NCI-H2171 treated with DMSO at 0.1 percent for 48 hours (cell line): Measurements from ENCODE around the gene COL5A1.
A peak's percentile ranks its signal among the peaks of the same experiment; 100 is the strongest.
"Not testable (repeated sequence)": the region's sequence is repeated elsewhere in the genome, so short reads cannot be mapped to it uniquely, and the experiment has no call there.

ENCODE experiments used
- DNase-seq: peaks from one replicate; lab custom pipeline; 2025; lab: John Stamatoyannopoulos, UW

Gene COL5A1

GRCh38 chr9:134707731-134708671, 66.4 kb downstream of the COL5A1 start:
- DNase-seq, result peak; percentile 42

DNA sequence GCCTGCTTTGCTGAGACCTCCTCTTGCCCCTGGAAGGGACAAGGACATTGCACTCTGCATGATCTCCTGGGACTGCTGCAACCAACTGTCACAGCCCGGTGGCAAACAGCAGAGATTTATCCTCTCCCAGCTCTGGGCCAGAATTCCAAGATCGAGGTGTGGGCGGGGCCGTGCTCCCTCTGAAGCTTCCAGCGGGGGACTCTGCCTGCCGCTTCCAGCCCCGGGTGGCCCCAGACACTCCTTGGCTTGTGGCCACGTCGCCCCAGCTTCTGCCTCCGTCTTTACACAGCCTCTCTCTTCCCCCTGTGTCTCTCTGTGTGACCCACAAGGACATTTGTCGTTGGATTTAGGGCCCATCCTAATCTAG, 67.1 kb downstream of the COL5A1 start:
- peak; percentile 84 for DNase-seq

GRCh38 chr9:134709512-134710270, 68.1 kb downstream of the COL5A1 start:
- DNase-seq, result no peak

- DNase-seq, result no peak
Measured at GRCh38 chr9:134710271-134710540, 68.6 kb downstream of the COL5A1 start.

DNA sequence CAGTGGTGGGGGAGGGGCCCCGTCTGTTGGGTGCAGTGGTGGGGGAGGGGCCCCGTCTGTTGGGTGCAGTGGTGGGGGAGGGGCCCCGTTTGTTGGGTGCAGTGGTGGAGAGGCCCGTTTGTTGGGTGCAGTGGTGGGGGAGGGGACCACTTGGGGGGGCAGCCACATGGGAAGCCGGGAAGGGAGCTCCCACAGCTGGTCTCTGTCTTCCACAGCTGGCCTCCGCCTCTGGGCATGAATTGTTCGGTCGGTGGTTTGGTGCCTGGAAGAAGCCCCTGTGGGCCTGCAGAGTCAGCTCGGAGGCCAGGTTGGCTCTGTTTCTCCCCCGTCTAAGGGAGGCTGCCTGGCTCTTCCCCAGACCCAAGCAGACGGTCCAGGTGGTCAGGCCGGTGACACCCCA, 69.3 kb downstream of the COL5A1 start:
- DNase-seq, result no peak

GRCh38 chr9:134712243-134712642, 70.6 kb downstream of the COL5A1 start:
- peak; percentile 36 for DNase-seq

GRCh38 chr9:134712926-134713325, 71.3 kb downstream of the COL5A1 start:
- no peak for DNase-seq

DNA sequence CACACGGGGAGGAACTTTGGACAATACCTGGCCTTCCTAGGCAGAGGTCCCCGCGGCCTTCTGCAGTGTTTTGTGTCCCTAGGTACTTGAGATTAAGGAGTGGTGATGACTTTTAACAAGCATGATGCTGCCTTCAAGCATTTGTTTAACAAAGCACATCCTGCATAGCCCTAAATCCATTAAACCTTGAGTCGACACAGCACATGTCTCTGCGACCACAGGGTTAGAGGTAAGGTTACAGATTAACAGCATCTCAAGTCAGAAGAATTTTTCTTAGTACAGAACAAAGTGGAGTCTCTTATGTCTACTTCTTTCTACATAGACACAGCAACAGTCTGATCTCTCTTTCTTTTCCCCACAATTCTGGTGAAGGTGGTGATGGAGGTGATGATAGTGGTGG, 73.9 kb downstream of the COL5A1 start:
- not testable (repeated sequence) for DNase-seq

DNA sequence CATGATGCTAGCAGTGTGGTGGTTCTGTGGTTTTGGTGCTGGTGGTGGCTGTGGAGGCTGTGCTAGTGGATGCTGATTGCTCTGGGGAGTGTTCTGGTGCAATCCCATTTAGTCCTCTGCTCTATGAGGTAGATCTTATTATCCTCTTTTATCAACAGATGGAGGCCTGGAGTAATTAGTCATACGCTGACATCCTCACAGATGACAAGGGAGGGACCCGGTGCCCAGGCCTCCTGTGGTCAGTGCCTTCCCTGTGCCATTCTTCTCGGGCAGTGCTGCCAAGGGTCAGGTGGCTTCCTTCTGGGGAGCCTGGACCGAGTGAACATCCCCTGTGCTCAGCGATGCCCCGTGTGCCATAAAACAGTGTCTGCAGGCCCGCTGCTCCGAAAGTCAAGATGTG, 74.5 kb downstream of the COL5A1 start:
- no peak for DNase-seq

DNA sequence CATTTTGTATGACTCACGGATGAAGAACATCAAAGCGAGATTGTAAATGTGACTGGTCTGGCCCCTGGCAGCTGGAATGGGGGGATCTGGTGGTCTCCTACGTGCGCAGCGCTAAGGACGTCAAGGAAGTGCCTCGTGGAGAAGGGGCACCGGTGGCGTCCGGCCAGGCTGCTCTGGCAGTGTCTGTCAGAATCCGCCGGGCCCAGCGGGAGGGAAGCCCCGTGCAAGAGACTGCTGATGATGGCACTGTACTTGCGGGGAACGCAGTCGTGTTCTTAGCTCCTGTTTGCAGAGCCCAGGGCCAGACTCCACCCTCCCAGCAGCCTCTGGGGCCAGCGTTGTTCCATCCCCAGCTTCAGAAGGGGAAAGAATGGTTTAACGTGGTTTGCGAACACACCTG, 75.5 kb downstream of the COL5A1 start:
- no peak for DNase-seq

DNA sequence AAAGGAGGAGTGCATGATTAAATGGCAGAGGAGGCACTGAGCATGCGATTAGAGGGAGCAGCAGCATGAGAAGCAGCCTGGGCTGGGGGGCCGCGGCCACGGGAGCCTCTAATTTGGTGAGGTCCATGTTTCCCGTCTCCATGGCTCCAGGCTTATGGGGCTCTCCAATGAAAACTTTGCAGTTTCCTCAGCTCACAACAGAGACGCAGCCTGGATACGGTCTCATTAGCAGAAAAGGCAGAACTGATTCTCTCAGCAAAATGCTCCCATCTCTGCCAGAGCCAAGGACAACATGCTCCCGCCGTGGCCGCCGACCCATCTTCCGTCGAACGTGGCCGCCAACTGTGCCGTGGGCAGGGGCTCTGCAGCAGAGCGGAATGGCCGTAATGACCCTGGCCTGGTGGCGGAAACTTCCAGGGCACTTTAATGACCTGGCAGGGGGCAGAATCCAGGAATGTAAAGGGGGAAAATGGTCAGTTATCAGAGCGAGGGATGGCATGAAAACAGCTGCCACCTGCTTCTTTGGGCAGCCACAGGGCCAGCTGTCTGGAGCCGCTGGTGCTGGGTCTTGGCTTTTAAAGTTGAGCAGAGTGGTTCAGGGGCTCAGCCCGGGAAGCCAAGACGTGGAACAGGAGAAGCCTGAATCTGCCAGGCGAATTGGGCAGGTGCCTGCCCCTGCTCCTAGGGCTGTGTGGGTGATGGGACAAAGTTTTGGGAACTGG, 76.5 kb downstream of the COL5A1 start:
- DNase-seq, result no peak

GRCh38 chr9:134719331-134719730, 77.7 kb downstream of the COL5A1 start:
- no peak for DNase-seq

DNA sequence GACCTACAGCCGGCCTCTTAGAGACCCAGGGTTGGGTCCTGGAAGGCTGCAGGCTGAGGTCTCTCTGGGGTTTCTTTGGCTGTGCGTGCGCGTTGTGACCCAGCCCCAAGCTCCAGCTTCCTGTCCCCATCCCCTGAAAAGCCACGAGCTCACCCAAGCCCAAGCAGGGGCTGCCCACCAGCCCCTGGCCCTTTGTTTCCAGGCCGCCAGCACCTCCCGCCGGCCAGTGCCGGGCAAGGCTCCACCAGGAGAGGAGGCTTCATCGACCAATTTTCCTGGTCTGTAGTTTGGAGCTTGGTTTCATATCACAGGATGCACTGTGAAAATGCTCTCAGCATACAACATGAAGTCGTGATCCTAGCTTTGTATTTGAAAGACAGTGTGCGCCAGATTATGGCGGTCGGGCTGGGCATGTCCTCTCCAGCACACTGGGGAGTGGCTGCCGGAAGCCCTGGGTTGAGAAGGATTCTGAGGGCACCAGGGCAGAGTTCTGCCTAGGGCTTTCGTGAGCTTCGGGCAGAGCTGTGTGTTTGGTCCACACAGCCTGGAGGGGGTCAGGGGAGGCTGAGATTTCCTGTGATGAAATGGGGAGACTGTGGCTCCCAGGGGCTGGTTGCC, 78.6 kb downstream of the COL5A1 start:
- no peak for DNase-seq

DNA sequence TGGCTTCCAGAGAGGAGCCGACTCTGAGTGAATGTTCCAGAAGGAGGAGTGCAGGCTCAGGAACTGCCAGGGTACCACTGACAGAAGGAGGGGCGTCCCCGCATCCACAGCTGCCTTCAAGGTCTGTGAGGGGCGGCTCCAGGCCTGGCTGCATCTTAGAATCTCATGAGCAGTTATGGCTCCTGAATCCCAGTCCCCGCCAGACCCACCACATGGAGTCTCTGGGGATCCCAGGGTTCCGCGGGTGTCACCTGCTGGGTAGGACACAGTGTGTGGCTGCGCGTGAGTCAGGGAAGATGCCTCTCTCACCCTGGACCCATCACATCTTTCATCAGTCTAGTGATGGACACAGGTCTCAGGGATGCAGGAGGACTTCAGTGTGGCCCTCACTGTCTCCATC, 79.2 kb downstream of the COL5A1 start:
- no peak for DNase-seq

GRCh38 chr9:134721344-134721743, 79.7 kb downstream of the COL5A1 start:
- DNase-seq, result no peak

DNA sequence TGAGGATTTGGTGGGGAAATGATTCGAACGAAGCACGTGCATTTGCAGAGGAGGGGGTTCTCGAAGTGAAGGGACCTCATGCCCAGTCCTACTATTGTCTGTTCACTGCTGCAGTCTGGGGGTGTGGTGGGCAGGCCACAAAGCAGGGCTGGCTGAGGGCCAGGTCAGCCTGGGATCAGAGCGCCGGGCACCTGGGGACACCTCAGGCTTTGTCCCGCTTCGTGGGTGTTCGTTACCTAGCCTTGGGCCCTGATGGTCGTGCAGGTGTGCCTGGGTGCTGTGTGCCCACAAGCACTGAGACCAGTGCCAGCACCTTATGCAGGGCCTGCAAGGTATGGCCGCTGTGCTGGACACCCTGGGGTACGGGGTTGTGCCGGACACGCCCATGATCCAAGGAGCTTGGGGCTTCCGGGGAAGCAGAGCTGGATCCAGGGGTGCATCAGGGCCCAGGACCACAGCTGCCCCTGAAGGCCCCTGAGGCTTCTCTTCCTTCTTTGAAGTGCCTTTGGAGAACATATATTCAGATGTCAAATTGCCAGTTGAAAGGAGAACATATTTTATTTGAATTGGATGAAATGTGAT, 80.6 kb downstream of the COL5A1 start:
- no peak for DNase-seq

DNA sequence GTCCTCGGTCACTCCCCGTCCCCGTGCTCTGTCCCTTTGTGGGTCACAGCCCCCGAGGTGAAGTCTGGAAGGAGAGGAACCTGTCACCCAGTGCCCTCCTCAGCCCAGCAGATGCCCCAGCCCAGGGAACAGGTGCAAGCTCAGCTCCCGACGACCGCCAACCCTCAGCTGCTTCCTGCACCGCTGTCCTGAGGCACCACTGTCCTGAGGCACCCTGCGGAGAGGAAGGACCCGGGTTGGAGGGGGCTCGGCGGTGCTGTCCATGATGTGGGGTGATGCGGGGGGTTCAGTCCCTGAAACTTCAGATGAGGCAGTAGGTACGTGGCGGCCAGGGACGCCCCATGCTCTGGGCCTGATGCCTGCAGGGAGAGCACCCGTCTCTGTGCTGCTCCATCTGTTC, 81.4 kb downstream of the COL5A1 start:
- DNase-seq, result no peak

DNA sequence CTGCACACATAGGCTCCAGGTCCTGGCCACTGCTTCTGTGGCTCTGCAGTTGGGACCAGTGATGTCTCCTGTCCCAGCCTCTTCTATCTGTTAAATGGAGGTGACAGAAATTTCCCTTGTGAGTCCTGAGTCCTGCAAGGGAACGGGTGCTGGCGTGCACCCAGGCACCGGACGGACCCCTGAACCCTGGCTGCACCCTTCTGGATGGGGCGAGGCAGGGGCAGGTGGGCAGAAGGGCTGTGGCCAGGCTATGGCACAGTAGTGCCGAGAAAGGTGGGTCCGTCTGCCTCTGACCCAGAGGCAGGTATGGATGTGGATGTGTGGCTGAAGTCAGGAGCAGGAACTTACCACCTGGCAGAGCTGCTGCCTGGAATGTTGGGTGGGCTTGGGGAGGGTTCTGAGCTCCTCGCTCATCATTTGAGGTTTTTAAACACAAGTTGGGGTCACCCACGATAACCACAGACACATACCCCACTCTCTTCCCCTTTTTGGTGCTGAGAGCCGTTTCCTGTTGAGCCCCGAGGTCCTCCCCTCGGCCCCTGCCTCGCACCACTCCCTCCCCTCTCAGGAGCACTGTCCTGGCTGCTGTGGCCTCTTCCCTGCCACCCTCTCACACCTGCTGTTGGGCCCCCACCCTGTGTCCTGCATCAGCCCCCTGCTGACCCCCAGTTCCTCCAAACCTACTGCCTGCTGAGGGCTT, 82.0 kb downstream of the COL5A1 start:
- DNase-seq, result no peak

DNA sequence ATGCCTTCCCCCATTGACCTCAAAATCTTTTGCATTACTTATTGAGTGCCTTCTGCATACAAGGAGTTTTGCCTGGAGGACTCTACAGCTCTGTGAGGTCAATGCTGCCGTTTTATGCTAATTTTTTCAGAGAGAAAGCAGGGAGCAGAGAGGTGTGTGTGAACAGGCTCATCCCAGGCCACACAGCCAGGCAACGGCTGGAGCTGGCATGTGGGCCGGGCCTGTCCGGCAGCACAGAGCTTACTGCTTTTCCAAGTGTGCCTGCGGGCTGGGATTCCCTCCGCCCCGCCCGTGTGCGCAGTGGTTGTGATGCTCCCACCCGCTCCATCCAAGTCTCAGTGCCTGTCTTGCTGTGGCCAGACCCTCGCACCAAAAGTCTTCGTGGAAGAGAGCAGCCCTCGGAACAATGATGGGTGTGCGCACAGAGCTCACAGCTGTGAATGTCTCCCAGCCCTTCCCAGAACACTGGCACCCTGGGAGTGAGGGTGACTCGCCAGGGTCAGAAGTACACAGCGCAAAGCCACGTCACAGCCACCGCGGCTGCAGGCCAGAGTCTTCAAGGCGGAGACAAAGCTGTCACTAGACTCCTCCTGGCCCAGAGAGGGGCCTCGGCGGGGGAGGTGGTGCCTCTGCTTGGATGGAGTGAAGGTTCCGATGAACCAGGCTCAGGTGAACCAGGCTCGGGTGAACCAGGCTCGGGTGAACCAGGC, 82.8 kb downstream of the COL5A1 start:
- no peak for DNase-seq

DNA sequence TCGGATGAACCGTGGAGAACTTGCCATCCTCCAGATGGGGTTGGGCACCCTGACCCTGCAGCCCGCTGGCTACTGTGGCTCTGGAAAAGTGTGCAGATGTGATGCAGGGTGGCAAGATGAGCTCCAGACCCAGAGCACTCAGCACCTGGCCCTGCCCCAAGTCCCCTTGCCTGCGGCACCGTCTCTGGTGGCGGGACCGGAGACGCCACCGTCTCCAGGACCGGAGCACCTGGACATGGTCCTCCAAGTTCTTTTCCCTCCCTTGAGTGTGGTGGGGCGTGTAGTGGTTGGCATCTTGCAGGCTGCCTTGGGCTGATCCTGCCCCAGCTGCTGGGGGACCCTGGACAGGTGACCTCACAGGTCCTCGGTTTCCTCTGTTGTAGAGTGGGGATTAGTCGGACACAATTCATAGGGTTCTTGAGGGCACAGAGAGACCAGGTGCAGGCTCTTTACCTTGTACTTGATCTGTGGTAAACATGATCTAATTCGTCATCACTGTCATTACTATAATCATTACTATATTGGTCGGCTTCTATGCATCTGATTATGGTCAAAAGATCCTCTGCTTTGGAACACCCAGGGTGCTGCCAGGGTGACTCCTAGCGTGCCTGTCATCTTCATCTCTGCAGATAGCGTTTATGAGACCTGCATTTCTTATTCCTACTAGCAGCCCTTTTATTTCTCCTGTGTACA, 83.5 kb downstream of the COL5A1 start:
- no peak for DNase-seq
